K562 (cell line): ENCODE measurements around the gene EEF1A2. TPM values are rescaled to one million over a fixed set of nuclear protein-coding genes. Genes with fewer than 3 reads are reported as not detected.

Experiments used
- ATAC-seq: fragments of 200-7000 bp; cut with Tn5 transposase; 3 replicates; pipeline ENCODE4 v1.9.1; 2020; ENCODE audit warnings: moderate library complexity
- BruUV-seq: library from RNA; stranded (reverse); fragments of 400-500 nt; replicated peaks from 2 replicates; lab custom pipeline; 2021; lab: Mats Ljungman, UMichigan
- CTCF ChIA-PET: fragments of 300-600 bp; formaldehyde crosslinking; extraction: SDS; loops from one replicate; lab custom pipeline; 2021; ENCODE audit warnings: low intra/inter-chr PET ratio; lab: Yijun Ruan, JAX
- POLR2A ChIA-PET: fragments of 300-600, 350-650 bp; sonication (Branson Sonifier 250); formaldehyde crosslinking; extraction: SDS; loops from one replicate; lab custom pipeline; 2021; ENCODE audit warnings: antibody characterized with exemption, inconsistent platforms; lab: Yijun Ruan, JAX
- DNase-seq, 4 experiments: peaks; one replicate each; pipeline versions ENCODE4 v3.0.0 to v3.0.0-alpha.2; 2011 to 2018; ENCODE audit warnings: low spot score in 3 of 4, mixed read lengths in 3 of 4; ENCODE audit errors: extremely low read depth in 1 of 4
- FAIRE-seq: peaks from 2 replicates; lab custom pipeline; 2011; peaks lifted over from hg19 to GRCh38; lab: Jason Lieb, UNC
- H2AFZ ChIP-seq: 2 replicates; pipeline ENCODE4 v1.6.0; 2011; ENCODE audit warnings: low read depth, low read length, control low read depth, inconsistent platforms
- H3K27ac ChIP-seq: fragments of 200-600 bp; 3 replicates; pipeline ENCODE4 v1.8.0; 2011; ENCODE audit warnings: low read depth, mild to moderate bottlenecking, control low read depth, inconsistent platforms, low read length, moderate library complexity, mixed read lengths; ENCODE audit errors: extremely low read depth
- H3K27me3 ChIP-seq, 2 experiments: fragments of 300-600 bp in 1 of 2; 2 replicates in 1 of 2; 3 replicates in 1 of 2; pipeline versions ENCODE4 v1.6.0 to v1.8.0; 2011; ENCODE audit warnings: inconsistent platforms in 2 of 2, low read length in 2 of 2, mild to moderate bottlenecking in 1 of 2, mixed read lengths in 1 of 2, moderate library complexity in 1 of 2; ENCODE audit not compliant: control insufficient read depth in 2 of 2, insufficient read depth in 2 of 2
- H3K36me3 ChIP-seq: fragments of 300-600 bp; 3 replicates; pipeline ENCODE4 v1.8.0; 2011; ENCODE audit warnings: mild to moderate bottlenecking, low read length, inconsistent platforms; ENCODE audit not compliant: control insufficient read depth, insufficient read depth
- H3K4me1 ChIP-seq, 2 experiments: fragments of 200-600 bp in 1 of 2; replicated peaks in 1 of 2; 2 replicates in 1 of 2; 3 replicates in 1 of 2; pipeline versions ENCODE4 v1.5.1 to v1.8.0; 2011; ENCODE audit warnings: inconsistent platforms in 2 of 2, low read length in 2 of 2, mild to moderate bottlenecking in 1 of 2, mixed read lengths in 1 of 2, moderate library complexity in 1 of 2; ENCODE audit not compliant: control insufficient read depth in 2 of 2, insufficient read depth in 2 of 2
- H3K4me2 ChIP-seq: 2 replicates; pipeline ENCODE4 v1.6.1; 2011; ENCODE audit warnings: low read length, control low read depth, inconsistent platforms, mixed read lengths; ENCODE audit not compliant: insufficient read depth
- H3K4me3 ChIP-seq: fragments of 200-600 bp; sonication (generic), shearing (Covaris generic); 2 replicates; pipeline ENCODE4 v1.5.1; 2016; ENCODE audit warnings: control low read depth, inconsistent platforms
- H3K79me2 ChIP-seq: fragments of 200-600 bp; 3 replicates; pipeline ENCODE4 v1.8.0; 2011; ENCODE audit warnings: low read length, inconsistent platforms; ENCODE audit not compliant: control insufficient read depth, insufficient read depth
- H3K9ac ChIP-seq, 2 experiments: 2 replicates each; pipeline versions ENCODE4 v1.6.0 to v1.6.1; 2011; ENCODE audit warnings: low read depth in 2 of 2, low read length in 2 of 2, control low read depth in 1 of 2, inconsistent platforms in 1 of 2, mild to moderate bottlenecking in 1 of 2, mixed read lengths in 1 of 2; ENCODE audit not compliant: insufficient read depth in 1 of 2
- H3K9me1 ChIP-seq: one replicate; pipeline ENCODE4 v1.6.0; 2011; ENCODE audit warnings: inconsistent platforms, mild to moderate bottlenecking, low read length, moderate library complexity; ENCODE audit not compliant: control insufficient read depth, insufficient read depth
- H3K9me3 ChIP-seq: replicated peaks from 2 replicates; pipeline ENCODE4 v1.5.1; 2011; ENCODE audit warnings: low read depth, low read length, inconsistent platforms; ENCODE audit not compliant: control insufficient read depth, insufficient read depth
- H4K20me1 ChIP-seq: replicated peaks from 2 replicates; pipeline ENCODE4 v1.6.1; 2011; ENCODE audit warnings: low read length, inconsistent platforms, mixed read lengths; ENCODE audit not compliant: control insufficient read depth, insufficient read depth
- BHLHE40 ChIP-seq: IDR thresholded peaks from 2 replicates; pipeline ENCODE4 v1.6.1; 2011; ENCODE audit warnings: low read length, improper control_type of control experiment
- IRF1 ChIP-seq: sonication (generic); formaldehyde crosslinking; IDR thresholded peaks from 2 replicates; pipeline ENCODE4 v1.8.0; 2022; ENCODE audit warnings: missing genetic modification reagents, mild to moderate bottlenecking, borderline replicate concordance
- LARP7 ChIP-seq: fragments of 450-650 bp; IDR thresholded peaks from 2 replicates; pipeline ENCODE4 v1.6.1; 2016
- MAFK ChIP-seq: IDR thresholded peaks from 2 replicates; pipeline ENCODE4 v1.6.1; 2011; ENCODE audit warnings: low read length, improper control_type of control experiment
- RNF2 ChIP-seq: sonication (generic); IDR thresholded peaks from 2 replicates; pipeline ENCODE4 v1.6.1; 2016
- SFPQ ChIP-seq: fragments of 200-400 bp; formaldehyde crosslinking; IDR thresholded peaks from 2 replicates; pipeline ENCODE4 v1.6.1; 2017; ENCODE audit warnings: mild to moderate bottlenecking, low read depth, low read length, moderate library complexity
- SLC30A9 ChIP-seq: fragments of 250-450 bp; sonication (Bioruptor Pico); IDR thresholded peaks from 2 replicates; pipeline ENCODE4 v1.8.0; 2022; ENCODE audit warnings: mild to moderate bottlenecking, moderate library complexity
- TAF7 ChIP-seq: fragments of 450-650 bp; IDR thresholded peaks from 2 replicates; pipeline ENCODE4 v1.6.1; 2016; ENCODE audit warnings: missing genetic modification characterization, missing compliant biosample characterization
- TRIM24 ChIP-seq, 2 experiments: fragments of 450-650 bp; IDR thresholded peaks; 2 replicates each; pipeline ENCODE4 v1.6.1; 2016
- ZNF316 ChIP-seq: fragments of 450-650 bp; IDR thresholded peaks from 2 replicates; pipeline ENCODE4 v1.6.1; 2016
- ZNF444 ChIP-seq: fragments of 250-450 bp; sonication (Bioruptor Pico); IDR thresholded peaks from 2 replicates; pipeline ENCODE4 v1.4.0; 2020; ENCODE audit warnings: mild to moderate bottlenecking, moderate library complexity
- ZNF785 ChIP-seq: fragments of 250-450 bp; sonication (Bioruptor Pico); IDR thresholded peaks from 2 replicates; pipeline ENCODE4 v1.4.0; 2020; ENCODE audit warnings: mild to moderate bottlenecking
- ZZZ3 ChIP-seq: fragments of 450-650 bp; IDR thresholded peaks from 2 replicates; pipeline ENCODE4 v1.6.1; 2016; ENCODE audit warnings: antibody characterized with exemption, mild to moderate bottlenecking, moderate library complexity
- WGBS: fragments of 100-300 bp; shearing (Covaris generic); methylation state at CpG from one replicate; pipeline ENCODE4 v1.1.6; 2016; ENCODE audit warnings: low coverage, mixed read lengths; ENCODE audit not compliant: insufficient coverage; ENCODE audit errors: missing lambda C conversion rate; 5-methylcytosine and 5-hydroxymethylcytosine counted together
- in situ Hi-C: fragments of 300-500 bp; cut with MboI; formaldehyde crosslinking; loops from 4 replicates; pipeline ENCODE4 v1.15.0; 2018; ENCODE audit warnings: inconsistent platforms, mixed read lengths
- intact Hi-C: fragments of 100-400 bp; cut with micrococcal nuclease; formaldehyde crosslinking; loops from 2 replicates; pipeline ENCODE4 v1.14.2; 2022
- polyA plus RNA-seq, 8 experiments: library from polyadenylated mRNA; depleted of rRNA in 4 of 8; stranded (reverse) in 5 of 8; unstranded in 3 of 8; fragments of >200 nt; fragmentation: Nextera tagmentation in 2 of 8; fragmentation: Illumina TruSeq in 1 of 8; extraction: Ambion mirVana in 2 of 8; extraction: Trizol in 1 of 8; gene quantifications; 2 replicates each; pipeline versions ENCODE4 v1.2.1 to v1.2.3, GENCODE V29; 2011 to 2014; ENCODE audit warnings: inconsistent platforms in 1 of 8, missing spikeins in 1 of 8
- total RNA-seq, 7 experiments: library from RNA; depleted of rRNA in 6 of 7; stranded (reverse); fragments of >200 nt in 6 of 7; fragmentation: Illumina TruSeq in 2 of 7; extraction: Trizol in 2 of 7; gene quantifications; 2 replicates each; pipeline versions ENCODE4 v1.2.1 to v1.2.3, GENCODE V29; 2011 to 2021; ENCODE audit warnings: low replicate concordance in 1 of 7
- TF ChIP-seq, protein P1 (sequence below): fragments of 450-650 bp; IDR thresholded peaks from 2 replicates; pipeline ENCODE4 v1.6.1; 2017; ENCODE audit warnings: antibody characterized with exemption, mild to moderate bottlenecking
- TF ChIP-seq, protein P2 (sequence below): fragments of 200-800 bp; sonication (Bioruptor generic); IDR thresholded peaks from 2 replicates; pipeline ENCODE4 v1.6.1; 2017; ENCODE audit warnings: missing genetic modification characterization, missing compliant biosample characterization

EEF1A2 gene
- total and polyA plus RNA-seq, 9 of the 15 experiments (the other 6 are each of a cell fraction or from before 2014, with no cell fraction given): 0.04 to 29.6 (median 11.5) TPM

DNA sequence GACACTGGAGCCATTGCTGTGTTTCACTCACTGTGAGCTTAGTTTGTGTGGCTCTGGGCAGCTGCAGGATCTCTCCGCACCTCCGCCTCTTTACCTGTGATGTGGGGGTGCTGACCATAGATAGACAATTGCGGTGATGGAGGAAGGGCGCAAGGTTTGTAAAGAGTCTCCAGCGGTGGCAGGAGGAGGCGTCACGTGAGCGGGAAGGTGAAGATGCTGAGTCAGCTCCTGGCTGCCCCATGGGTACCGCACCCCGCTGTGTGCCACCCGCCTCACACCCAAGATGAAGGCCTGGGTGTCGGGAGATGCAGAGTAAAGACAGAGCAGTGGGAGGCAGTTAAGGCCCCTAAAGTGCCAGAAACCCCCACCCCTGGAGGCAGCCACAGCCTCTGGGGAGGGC lies 17.4 kb downstream of the EEF1A2 start:
- Histone ChIP-seq H3K27ac (no peak overlapping the region), H3K4me1 (peaks cover 0 to 36% of the 10 kb centered on the region in 2 experiments; a peak in 2 of 5 replicates), H4K20me1 (0 out of 2 replicates have a peak, but pooled peaks cover 18% of the 10 kb centered on the region), H3K4me2 (no peak overlapping the region), H2AFZ (no peak overlapping the region), H3K27me3 (peaks cover 27 to 66% of the 10 kb centered on the region in 2 experiments; a peak in 4 of 5 replicates), H3K79me2 (no peaks in the 10 kb centered on the region), H3K4me3 (no peak overlapping the region), H3K36me3 (no peaks in the 10 kb centered on the region), H3K9me3 (no peaks in the 10 kb centered on the region), H3K9me1 (no peaks in the 10 kb centered on the region), H3K9ac (no peak overlapping the region)
- FAIRE-seq (no peak), DNase-seq (no peak), ATAC-seq (no peak)
- CTCF ChIA-PET: no interaction called here
- WGBS: 9% methylated on average over 12 of the region's 12 CpGs
- POLR2A ChIA-PET: no interaction called here
- intact Hi-C loops: no loop called here
- no TSS peak for BruUV-seq
- in situ Hi-C loops: no loop called here
- TF ChIP-seq RNF2: no peak
- TF ChIP-seq ZNF316: peak; percentile 84
- no peak for TF ChIP-seq BHLHE40
- TF ChIP-seq ZNF785: no peak
- TF ChIP-seq IRF1 (CRISPR knock-in tag): no peak
- TF ChIP-seq TRIM24 (IDR thresholded peaks at IDR 0.05): no peak
- no peak for TF ChIP-seq SFPQ
- TF ChIP-seq SLC30A9 (CRISPR knock-in tag): no peak
- TF ChIP-seq, protein P1, sequence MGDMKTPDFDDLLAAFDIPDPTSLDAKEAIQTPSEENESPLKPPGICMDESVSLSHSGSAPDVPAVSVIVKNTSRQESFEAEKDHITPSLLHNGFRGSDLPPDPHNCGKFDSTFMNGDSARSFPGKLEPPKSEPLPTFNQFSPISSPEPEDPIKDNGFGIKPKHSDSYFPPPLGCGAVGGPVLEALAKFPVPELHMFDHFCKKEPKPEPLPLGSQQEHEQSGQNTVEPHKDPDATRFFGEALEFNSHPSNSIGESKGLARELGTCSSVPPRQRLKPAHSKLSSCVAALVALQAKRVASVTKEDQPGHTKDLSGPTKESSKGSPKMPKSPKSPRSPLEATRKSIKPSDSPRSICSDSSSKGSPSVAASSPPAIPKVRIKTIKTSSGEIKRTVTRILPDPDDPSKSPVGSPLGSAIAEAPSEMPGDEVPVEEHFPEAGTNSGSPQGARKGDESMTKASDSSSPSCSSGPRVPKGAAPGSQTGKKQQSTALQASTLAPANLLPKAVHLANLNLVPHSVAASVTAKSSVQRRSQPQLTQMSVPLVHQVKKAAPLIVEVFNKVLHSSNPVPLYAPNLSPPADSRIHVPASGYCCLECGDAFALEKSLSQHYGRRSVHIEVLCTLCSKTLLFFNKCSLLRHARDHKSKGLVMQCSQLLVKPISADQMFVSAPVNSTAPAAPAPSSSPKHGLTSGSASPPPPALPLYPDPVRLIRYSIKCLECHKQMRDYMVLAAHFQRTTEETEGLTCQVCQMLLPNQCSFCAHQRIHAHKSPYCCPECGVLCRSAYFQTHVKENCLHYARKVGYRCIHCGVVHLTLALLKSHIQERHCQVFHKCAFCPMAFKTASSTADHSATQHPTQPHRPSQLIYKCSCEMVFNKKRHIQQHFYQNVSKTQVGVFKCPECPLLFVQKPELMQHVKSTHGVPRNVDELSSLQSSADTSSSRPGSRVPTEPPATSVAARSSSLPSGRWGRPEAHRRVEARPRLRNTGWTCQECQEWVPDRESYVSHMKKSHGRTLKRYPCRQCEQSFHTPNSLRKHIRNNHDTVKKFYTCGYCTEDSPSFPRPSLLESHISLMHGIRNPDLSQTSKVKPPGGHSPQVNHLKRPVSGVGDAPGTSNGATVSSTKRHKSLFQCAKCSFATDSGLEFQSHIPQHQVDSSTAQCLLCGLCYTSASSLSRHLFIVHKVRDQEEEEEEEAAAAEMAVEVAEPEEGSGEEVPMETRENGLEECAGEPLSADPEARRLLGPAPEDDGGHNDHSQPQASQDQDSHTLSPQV: no peak
- TF ChIP-seq, protein P2, sequence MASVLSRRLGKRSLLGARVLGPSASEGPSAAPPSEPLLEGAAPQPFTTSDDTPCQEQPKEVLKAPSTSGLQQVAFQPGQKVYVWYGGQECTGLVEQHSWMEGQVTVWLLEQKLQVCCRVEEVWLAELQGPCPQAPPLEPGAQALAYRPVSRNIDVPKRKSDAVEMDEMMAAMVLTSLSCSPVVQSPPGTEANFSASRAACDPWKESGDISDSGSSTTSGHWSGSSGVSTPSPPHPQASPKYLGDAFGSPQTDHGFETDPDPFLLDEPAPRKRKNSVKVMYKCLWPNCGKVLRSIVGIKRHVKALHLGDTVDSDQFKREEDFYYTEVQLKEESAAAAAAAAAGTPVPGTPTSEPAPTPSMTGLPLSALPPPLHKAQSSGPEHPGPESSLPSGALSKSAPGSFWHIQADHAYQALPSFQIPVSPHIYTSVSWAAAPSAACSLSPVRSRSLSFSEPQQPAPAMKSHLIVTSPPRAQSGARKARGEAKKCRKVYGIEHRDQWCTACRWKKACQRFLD (CRISPR knock-in tag): no peak
- TF ChIP-seq TAF7 (tag): no peak
- TF ChIP-seq ZZZ3: no peak
- TF ChIP-seq ZNF444: no peak
- peak; percentile 62 for TF ChIP-seq MAFK
- no peak for TF ChIP-seq LARP7
